ENCODE results near the gene LHFPL3.

GRCh38 chr7:104695563-104695962 is 367.2 kb downstream of the LHFPL3 start:
- TF ChIP-seq ZBTB7A (IDR thresholded peaks at IDR 0.05; ENCODE audit: low read depth) (no peak), EP300 (IDR thresholded peaks at IDR 0.05; ENCODE audit: borderline replicate concordance) (no peak), TEAD4 (IDR thresholded peaks at IDR 0.05) (no peak), YY1 (IDR thresholded peaks at IDR 0.05; ENCODE audit: low read depth) (no peak), RAD21 (IDR thresholded peaks at IDR 0.05; ENCODE audit: low read depth) (no peak), FOXM1 (IDR thresholded peaks at IDR 0.05; ENCODE audit: borderline replicate concordance, low read depth) (no peak), NFIC (IDR thresholded peaks at IDR 0.05) (no peak)
- TF ChIP-seq, protein P1, sequence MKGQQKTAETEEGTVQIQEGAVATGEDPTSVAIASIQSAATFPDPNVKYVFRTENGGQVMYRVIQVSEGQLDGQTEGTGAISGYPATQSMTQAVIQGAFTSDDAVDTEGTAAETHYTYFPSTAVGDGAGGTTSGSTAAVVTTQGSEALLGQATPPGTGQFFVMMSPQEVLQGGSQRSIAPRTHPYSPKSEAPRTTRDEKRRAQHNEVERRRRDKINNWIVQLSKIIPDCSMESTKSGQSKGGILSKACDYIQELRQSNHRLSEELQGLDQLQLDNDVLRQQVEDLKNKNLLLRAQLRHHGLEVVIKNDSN (IDR thresholded peaks at IDR 0.05) = no peak

Measured in Ishikawa (cell line).